Ectodermal cell (in vitro differentiated cells): ENCODE data around the gene ASAH2.

Source experiments
- H3K27ac ChIP-seq: 2 replicates; pipeline ENCODE4 v1.7.0; 2013; ENCODE audit warnings: mild to moderate bottlenecking, low read depth, low read length; ENCODE audit not compliant: insufficient read depth, poor library complexity, severe bottlenecking
- H3K27me3 ChIP-seq: 2 replicates; pipeline ENCODE4 v1.7.0; 2013; ENCODE audit warnings: mild to moderate bottlenecking, low read length; ENCODE audit not compliant: insufficient read depth, control insufficient read depth, poor library complexity, severe bottlenecking
- H3K36me3 ChIP-seq: one replicate; pipeline ENCODE4 v1.7.0; 2013; ENCODE audit warnings: low read length; ENCODE audit not compliant: control insufficient read depth, insufficient read depth
- H3K4me1 ChIP-seq: one replicate; pipeline ENCODE4 v1.7.0; 2013; ENCODE audit warnings: low read length; ENCODE audit not compliant: control insufficient read depth, insufficient read depth
- H3K4me3 ChIP-seq: 2 replicates; pipeline ENCODE4 v1.7.0; 2013; ENCODE audit warnings: low read depth, low read length, control low read depth; ENCODE audit not compliant: insufficient read depth
- H3K9me3 ChIP-seq: 2 replicates; pipeline ENCODE4 v1.7.0; 2013; ENCODE audit warnings: mild to moderate bottlenecking, low read length, moderate library complexity; ENCODE audit not compliant: control insufficient read depth
- WGBS, 2 experiments: methylation state at CpG; one replicate each; pipeline ENCODE4 v1.1.7; 2013; ENCODE audit warnings: missing lambda C conversion rate in 2 of 2; 5-methylcytosine and 5-hydroxymethylcytosine counted together

ASAH2 gene

GRCh38 chr10:50231515-50232260 is 19.6 kb downstream of the ASAH2 start:
- no peaks in the 10 kb centered on the region for H3K36me3 ChIP-seq
- H3K4me1 ChIP-seq = no peaks in the 10 kb centered on the region
- H3K27ac ChIP-seq = no peak overlapping the region
- no peak overlapping the region for H3K4me3 ChIP-seq
- H3K27me3 ChIP-seq = no peaks in the 10 kb centered on the region
- no peaks in the 10 kb centered on the region for H3K9me3 ChIP-seq

- no peak overlapping the region for H3K27ac ChIP-seq
- H3K36me3 ChIP-seq = no peaks in the 10 kb centered on the region
- no peaks in the 10 kb centered on the region for H3K4me1 ChIP-seq
- no peaks in the 10 kb centered on the region for H3K9me3 ChIP-seq
- H3K27me3 ChIP-seq = no peaks in the 10 kb centered on the region
- no peak overlapping the region for H3K4me3 ChIP-seq
- 91 to 100% methylated on average over 1 of the region's 1 CpG for WGBS, 2 experiments
Measured at GRCh38 chr10:50229460-50229859, 21.9 kb downstream of the ASAH2 start.

- Histone ChIP-seq H3K9me3 (no peaks in the 10 kb centered on the region), H3K4me1 (no peaks in the 10 kb centered on the region), H3K27me3 (no peaks in the 10 kb centered on the region), H3K36me3 (no peaks in the 10 kb centered on the region), H3K27ac (no peak overlapping the region), H3K4me3 (no peak overlapping the region)
- WGBS, 2 experiments = 96 to 97% methylated on average over 4 of the region's 4 CpGs
Measured at GRCh38 chr10:50228672-50229071, 22.6 kb downstream of the ASAH2 start.

- H3K27ac ChIP-seq = no peak overlapping the region
- no peaks in the 10 kb centered on the region for H3K4me1 ChIP-seq
- no peak overlapping the region for H3K4me3 ChIP-seq
- H3K9me3 ChIP-seq = no peaks in the 10 kb centered on the region
- WGBS, 2 experiments = 74 to 80% methylated on average over 1 of the region's 1 CpG
- no peaks in the 10 kb centered on the region for H3K27me3 ChIP-seq
- no peaks in the 10 kb centered on the region for H3K36me3 ChIP-seq
Measured at GRCh38 chr10:50226610-50227009, 24.7 kb downstream of the ASAH2 start.

GRCh38 chr10:50224330-50224952 is 26.9 kb downstream of the ASAH2 start:
- Histone ChIP-seq H3K27me3 (no peaks in the 10 kb centered on the region), H3K27ac (no peak overlapping the region), H3K9me3 (no peaks in the 10 kb centered on the region), H3K4me1 (no peaks in the 10 kb centered on the region), H3K4me3 (no peak overlapping the region), H3K36me3 (no peaks in the 10 kb centered on the region)
- 50 to 52% methylated on average over 3 to 5 of the region's 6 CpGs for WGBS, 2 experiments

GRCh38 chr10:50222199-50222598 is 29.1 kb downstream of the ASAH2 start:
- Histone ChIP-seq H3K4me3 (no peak overlapping the region), H3K27me3 (no peaks in the 10 kb centered on the region), H3K27ac (no peak overlapping the region), H3K36me3 (no peaks in the 10 kb centered on the region), H3K9me3 (no peaks in the 10 kb centered on the region), H3K4me1 (no peaks in the 10 kb centered on the region)
- WGBS, 2 experiments = 86 to 98% methylated on average over 2 of the region's 2 CpGs

- Histone ChIP-seq H3K27me3 (no peaks in the 10 kb centered on the region), H3K4me3 (no peak overlapping the region), H3K36me3 (no peaks in the 10 kb centered on the region), H3K27ac (no peak overlapping the region), H3K4me1 (no peaks in the 10 kb centered on the region), H3K9me3 (no peaks in the 10 kb centered on the region)
- WGBS, 2 experiments = 95 to 97% methylated on average over 1 of the region's 1 CpG
Measured at GRCh38 chr10:50221470-50221869, 29.8 kb downstream of the ASAH2 start.

- H3K36me3 ChIP-seq = no peaks in the 10 kb centered on the region
- no peak overlapping the region for H3K4me3 ChIP-seq
- H3K4me1 ChIP-seq = no peaks in the 10 kb centered on the region
- no peaks in the 10 kb centered on the region for H3K27me3 ChIP-seq
- no peak overlapping the region for H3K27ac ChIP-seq
- H3K9me3 ChIP-seq = no peaks in the 10 kb centered on the region
- 84 to 88% methylated on average over 1 to 2 of the region's 2 CpGs for WGBS, 2 experiments
Measured at GRCh38 chr10:50219646-50220045, 31.7 kb downstream of the ASAH2 start.

- 94 to 95% methylated on average over 2 of the region's 2 CpGs for WGBS, 2 experiments
- Histone ChIP-seq H3K27me3 (no peaks in the 10 kb centered on the region), H3K36me3 (no peaks in the 10 kb centered on the region), H3K4me3 (no peak overlapping the region), H3K27ac (no peak overlapping the region), H3K9me3 (no peaks in the 10 kb centered on the region), H3K4me1 (no peaks in the 10 kb centered on the region)
Measured at GRCh38 chr10:50219200-50219599, 32.1 kb downstream of the ASAH2 start.

GRCh38 chr10:50216894-50217293 is 34.4 kb downstream of the ASAH2 start:
- no peaks in the 10 kb centered on the region for H3K27me3 ChIP-seq
- no peaks in the 10 kb centered on the region for H3K9me3 ChIP-seq
- peak overlapping the region; percentile 37 for H3K27ac ChIP-seq
- H3K4me3 ChIP-seq = no peak overlapping the region
- WGBS, 2 experiments = 33 to 39% methylated on average over 3 of the region's 3 CpGs
- H3K4me1 ChIP-seq = no peaks in the 10 kb centered on the region
- H3K36me3 ChIP-seq = no peaks in the 10 kb centered on the region
